Measurements from ENCODE around the gene NMB. TPM values are rescaled to one million over a fixed set of nuclear protein-coding genes. Genes with fewer than 3 reads are reported as not detected.

Gene NMB, protein sequence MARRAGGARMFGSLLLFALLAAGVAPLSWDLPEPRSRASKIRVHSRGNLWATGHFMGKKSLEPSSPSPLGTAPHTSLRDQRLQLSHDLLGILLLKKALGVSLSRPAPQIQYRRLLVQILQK
- total RNA-seq = 1.7 and 1.8 TPM in 2 replicates

DNA sequence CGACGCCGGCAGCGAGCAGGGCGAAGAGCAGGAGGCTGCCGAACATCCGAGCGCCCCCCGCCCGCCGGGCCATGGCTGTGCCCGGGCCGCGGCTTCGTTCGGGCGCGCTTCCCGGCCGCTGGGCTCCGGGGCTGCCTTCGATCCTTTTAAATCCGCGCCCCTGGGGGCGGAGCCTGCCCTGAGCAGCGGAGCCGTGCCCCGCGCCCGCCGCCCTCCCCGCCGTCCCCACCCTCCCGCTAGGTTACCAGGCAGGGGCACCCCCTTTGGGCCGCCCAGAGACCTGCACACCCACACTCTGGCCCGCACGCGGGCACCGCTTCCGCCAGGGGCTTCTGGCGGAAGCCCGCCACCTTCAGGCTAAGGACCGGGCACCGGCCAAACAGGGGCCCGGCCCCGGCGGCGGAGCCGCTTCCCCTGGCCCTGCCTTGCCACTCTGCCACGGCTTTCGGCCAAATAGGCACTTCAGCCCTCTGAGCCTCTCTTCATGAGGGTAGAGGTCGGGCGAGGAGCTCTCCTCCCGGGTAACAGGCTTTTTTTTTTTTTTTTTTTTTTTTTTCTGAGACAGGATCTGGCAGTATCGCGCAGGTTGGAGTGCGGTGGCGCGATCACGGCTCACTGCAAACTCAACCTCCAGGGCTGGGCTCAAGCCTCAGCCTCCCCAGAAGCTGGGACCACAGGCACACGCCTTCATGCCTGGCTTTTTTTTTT is at the start of gene NMB:
Gene NMB, minus strand, starts transcription at position 120 of the 708 bp plus-strand sequence. Its CDS starts 47 bp downstream, at position 73.

DNA sequence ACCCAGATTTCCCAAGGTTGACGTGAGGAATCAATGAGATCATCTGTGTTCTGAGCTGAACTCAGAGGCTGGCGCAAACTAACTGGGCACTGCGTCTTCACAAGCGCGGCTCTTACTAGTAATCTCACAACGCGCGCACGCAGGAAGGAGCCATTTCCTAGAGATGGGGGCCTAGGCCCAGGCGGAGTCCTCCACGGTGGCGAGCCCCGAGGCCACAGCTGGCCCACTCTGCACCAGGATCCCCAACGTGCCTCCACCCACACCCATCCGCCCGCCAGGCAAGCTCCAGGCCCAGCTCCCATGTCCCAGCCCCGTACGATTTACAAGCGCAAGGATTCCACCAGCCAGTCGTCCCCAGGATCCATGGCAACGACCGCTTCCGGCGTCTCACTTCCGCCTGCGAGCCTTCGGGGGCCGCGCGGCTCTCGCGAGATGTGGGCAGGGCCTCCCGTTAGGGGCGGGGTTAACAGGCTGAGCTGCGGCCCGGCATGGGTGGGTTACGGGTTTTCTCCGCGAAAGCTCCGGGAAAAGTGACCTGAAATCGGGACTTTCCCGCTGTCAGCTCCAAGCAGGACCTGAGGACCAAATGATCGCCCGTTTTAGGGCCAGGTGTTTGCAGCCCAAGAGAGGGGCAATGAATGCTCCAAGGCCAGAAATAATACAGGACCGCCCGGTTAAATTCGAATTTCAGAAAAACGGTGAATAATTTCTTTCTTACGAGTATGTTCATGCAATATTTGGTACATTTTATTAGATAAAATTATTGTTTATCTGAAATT is 3.9 kb downstream of the NMB start, which contains the start of gene WDR73:
Gene WDR73, minus strand, starts transcription at position 374 of the 779 bp plus-strand sequence. Its CDS starts 9 bp downstream, at position 365.

Other genes with a start within 250 kb of the NMB start
- 5.5 and 6.8 TPM in 2 replicates for gene ZSCAN2, start 57.2 kb downstream of the NMB start, total RNA-seq
- gene WDR73, start 3.9 kb downstream of the NMB start, total RNA-seq = 24.2 and 25.6 TPM in 2 replicates
- 257 and 271 TPM in 2 replicates for gene SEC11A, start 57.9 kb upstream of the NMB start, total RNA-seq
- gene ZNF592, start 90.4 kb upstream of the NMB start, total RNA-seq = 3.3 and 4.9 TPM in 2 replicates
- 1.1 and 2.6 TPM in 2 replicates for gene ALPK3, start 159.2 kb upstream of the NMB start, total RNA-seq
- not detected in 2 replicates for gene SLC28A1, start 226.5 kb upstream of the NMB start, total RNA-seq